Suprapubic skin (tissue), 4 donors: ENCODE measurements around the gene ZNF808. TPM values are rescaled to one million over a fixed set of nuclear protein-coding genes. Genes with fewer than 3 reads are reported as not detected.
A peak's percentile ranks its signal among the peaks of the same experiment; 100 is the strongest.
"Not testable (repeated sequence)": the region's sequence is repeated elsewhere in the genome, so short reads cannot be mapped to it uniquely, and the experiment has no call there.

Source experiments
- DNase-seq, 2 donors: peaks; one replicate each; pipeline ENCODE4 v3.0.0-alpha.2; 2019; ENCODE audit warnings: low spot score in 2 of 2
- H3K27ac ChIP-seq: fragments of 200-600 bp; sonication (generic); one replicate; pipeline ENCODE4 v1.5.1; 2019
- H3K27me3 ChIP-seq: fragments of 200-600 bp; sonication (generic); one replicate; pipeline ENCODE4 v1.5.1; 2019
- H3K36me3 ChIP-seq: fragments of 200-600 bp; sonication (generic); one replicate; pipeline ENCODE4 v1.5.1; 2019
- H3K4me1 ChIP-seq: fragments of 200-600 bp; sonication (generic); one replicate; pipeline ENCODE4 v1.5.1; 2019
- H3K4me3 ChIP-seq: fragments of 200-600 bp; sonication (generic); one replicate; pipeline ENCODE4 v1.5.1; 2019; ENCODE audit warnings: mild to moderate bottlenecking
- H3K9me3 ChIP-seq: fragments of 200-600 bp; sonication (generic); one replicate; pipeline ENCODE4 v1.5.1; 2019
- CTCF ChIP-seq, 2 donors: fragments of 200-600 bp in 1 of 2; fragments of 450-650 bp in 1 of 2; sonication (generic) in 1 of 2; IDR thresholded peaks; one replicate each; pipeline ENCODE4 v1.5.1; 2016 to 2019; ENCODE audit warnings: antibody characterized with exemption in 2 of 2, mild to moderate bottlenecking in 1 of 2, moderate library complexity in 1 of 2
- EP300 ChIP-seq: sonication (generic); formaldehyde crosslinking; IDR thresholded peaks from one replicate; pipeline ENCODE4 v1.6.1; 2017; ENCODE audit warnings: antibody characterized with exemption
- POLR2A ChIP-seq, 2 donors: fragments of 450-650 bp; IDR thresholded peaks; one replicate each; pipeline ENCODE4 v1.6.1; 2017; ENCODE audit warnings: antibody characterized with exemption in 2 of 2, mild to moderate bottlenecking in 2 of 2, moderate library complexity in 2 of 2
- POLR2AphosphoS5 ChIP-seq, 3 donors: sonication (generic); formaldehyde crosslinking; IDR thresholded peaks; one replicate each; pipeline ENCODE4 v1.6.1; 2017; ENCODE audit warnings: antibody characterized with exemption in 3 of 3
- WGBS: methylation state at CpG from one replicate; pipeline ENCODE4 v1.1.5; 2018; 5-methylcytosine and 5-hydroxymethylcytosine counted together
- total RNA-seq, 4 donors: library from RNA; depleted of rRNA; stranded (reverse); fragments of >200 nt; gene quantifications; one replicate each; pipeline ENCODE4 v1.1.0, GENCODE V29; 2016

The ZNF808 gene
- total RNA-seq, 4 donors from 2014 or later: 15.4 to 33.8 (median 18.4) TPM

- H3K4me3 ChIP-seq: peak overlapping the region; percentile 59
- peak overlapping the region; percentile 35 for H3K27ac ChIP-seq
- H3K9me3 ChIP-seq: no peaks in the 10 kb centered on the region
- H3K36me3 ChIP-seq: peaks cover 11% of the 10 kb centered on the region
- 0% methylated on average over 5 of the region's 15 CpGs for WGBS
- TF ChIP-seq POLR2A (IDR thresholded peaks at IDR 0.05): no peak
- no peak for TF ChIP-seq CTCF (IDR thresholded peaks at IDR 0.05)
- no peak for TF ChIP-seq EP300
- TF ChIP-seq POLR2AphosphoS5 (IDR thresholded peaks at IDR 0.05): no peak
- H3K27me3 ChIP-seq: no peaks in the 10 kb centered on the region
- DNase-seq: peak; percentile 63 to 81
- H3K4me1 ChIP-seq: peaks cover 18% of the 10 kb centered on the region
Observed at GRCh38 chr19:52600639-52601024, 73.2 kb downstream of the ZNF808 start.

- Histone ChIP-seq H3K27me3 (no peaks in the 10 kb centered on the region), H3K27ac (peak overlapping the region; percentile 36), H3K9me3 (no peaks in the 10 kb centered on the region), H3K4me3 (peak overlapping the region; percentile 59), H3K4me1 (peaks cover 18% of the 10 kb centered on the region), H3K36me3 (peaks cover 5% of the 10 kb centered on the region)
- DNase-seq: peak; percentile 96 to 97
- TF ChIP-seq EP300: no peak
- peak in 1 of 2 donors; percentile 58 for TF ChIP-seq CTCF (IDR thresholded peaks at IDR 0.05)
- 2% methylated on average over 35 of the region's 62 CpGs for WGBS
Observed at GRCh38 chr19:52601025-52601973, 73.8 kb downstream of the ZNF808 start.

- H3K4me1 ChIP-seq: peaks cover 18% of the 10 kb centered on the region
- peak overlapping the region; percentile 59 for H3K4me3 ChIP-seq
- DNase-seq, H3K9me3 ChIP-seq, H3K36me3 ChIP-seq, H3K27me3 ChIP-seq: not testable (repeated sequence)
- WGBS: 57% methylated on average over 3 of the region's 3 CpGs
- peak overlapping the region; percentile 36 for H3K27ac ChIP-seq
Observed at GRCh38 chr19:52601974-52602366, 74.5 kb downstream of the ZNF808 start.

GRCh38 chr19:52602941-52603340, 75.5 kb downstream of the ZNF808 start:
- H3K9me3 ChIP-seq: no peaks in the 10 kb centered on the region
- no peak for DNase-seq
- peaks cover 18% of the 10 kb centered on the region for H3K4me1 ChIP-seq
- no peaks in the 10 kb centered on the region for H3K36me3 ChIP-seq
- no peak overlapping the region for H3K27ac ChIP-seq
- TF ChIP-seq POLR2A (IDR thresholded peaks at IDR 0.05) (no peak), POLR2AphosphoS5 (IDR thresholded peaks at IDR 0.05) (no peak), EP300 (no peak), CTCF (IDR thresholded peaks at IDR 0.05) (no peak)
- no peaks in the 10 kb centered on the region for H3K27me3 ChIP-seq
- H3K4me3 ChIP-seq: no peak overlapping the region
- 76% methylated on average over 2 of the region's 2 CpGs for WGBS

- Histone ChIP-seq H3K9me3 (no peaks in the 10 kb centered on the region), H3K4me1 (peaks cover 18% of the 10 kb centered on the region), H3K4me3 (no peak overlapping the region), H3K27me3 (no peaks in the 10 kb centered on the region), H3K36me3 (no peaks in the 10 kb centered on the region), H3K27ac (no peak overlapping the region)
- DNase-seq: no peak
- TF ChIP-seq POLR2A (IDR thresholded peaks at IDR 0.05) (no peak), CTCF (IDR thresholded peaks at IDR 0.05) (no peak), EP300 (no peak), POLR2AphosphoS5 (IDR thresholded peaks at IDR 0.05) (no peak)
- WGBS: 80% methylated on average over 14 of the region's 14 CpGs
Observed at GRCh38 chr19:52603558-52604207, 76.2 kb downstream of the ZNF808 start.

Other genes with a start within 250 kb of the ZNF808 start
- 10 to 100 TPM in 1 of 4 donors, 1 to 10 TPM in 3; 4.3 to 11.4 (median 7.2) TPM for gene ZNF480, start 230.5 kb upstream of the ZNF808 start, total RNA-seq
- gene ZNF610, start 191.4 kb upstream of the ZNF808 start, total RNA-seq: 1 to 10 TPM; 1.0 to 5.3 (median 1.2) TPM
- 10 to 100 TPM; 12.1 to 30.5 (median 17.5) TPM for gene ZNF880, start 157.7 kb upstream of the ZNF808 start, total RNA-seq
- gene ZNF528, start 129.8 kb upstream of the ZNF808 start, total RNA-seq: 10 to 100 TPM in 3 of 4 donors, 1 to 10 TPM in 1; 8.0 to 41.9 (median 12.3) TPM
- under 1 TPM in 1 of 4 donors, not detected in 3; 0.30 TPM for gene ZNF534, start 98.5 kb upstream of the ZNF808 start, total RNA-seq
- 1 to 10 TPM in 1 of 4 donors, under 1 TPM in 3; 0.38 to 1.0 (median 0.64) TPM for gene ZNF578, start 74.1 kb upstream of the ZNF808 start, total RNA-seq
- 10 to 100 TPM; 11.7 to 16.2 (median 12.6) TPM for gene ZNF701, start 42.6 kb downstream of the ZNF808 start, total RNA-seq
- gene ZNF83, start 110.7 kb downstream of the ZNF808 start, total RNA-seq: 10 to 100 TPM; 21.3 to 92.9 (median 41.4) TPM
- gene ZNF611, start 207.4 kb downstream of the ZNF808 start, total RNA-seq: 10 to 100 TPM in 2 of 4 donors, 1 to 10 TPM in 2; 6.2 to 13.5 (median 9.4) TPM